GM19395 (cell line): ENCODE measurements around the gene CLDN24.
"Not testable (repeated sequence)": the region's sequence is repeated elsewhere in the genome, so short reads cannot be mapped to it uniquely, and the experiment has no call there.

Source experiments
- ATAC-seq: cut with Tn5 transposase; IDR thresholded peaks from one replicate; pipeline ENCODE4 v1.9.1; 2021; ENCODE audit warnings: mild to moderate bottlenecking, moderate library complexity; ENCODE audit not compliant: unreplicated experiment

The CLDN24 gene

GRCh38 chr4:183347566-183347965 is 25.3 kb upstream of the CLDN24 start:
- ATAC-seq = no peak

- no peak for ATAC-seq
These were observed 24.9 kb upstream of the CLDN24 start for GRCh38 chr4:183347146-183347545.

- no peak for ATAC-seq
These were observed 23.0 kb upstream of the CLDN24 start for GRCh38 chr4:183345261-183345660.

GRCh38 chr4:183344523-183345255 is 22.5 kb upstream of the CLDN24 start:
- ATAC-seq = no peak

GRCh38 chr4:183343730-183344129 is 21.5 kb upstream of the CLDN24 start:
- ATAC-seq = no peak

- no peak for ATAC-seq
These were observed 20.6 kb upstream of the CLDN24 start for GRCh38 chr4:183342541-183343533.

- no peak for ATAC-seq
These were observed 15.6 kb upstream of the CLDN24 start for GRCh38 chr4:183337833-183338232.

GRCh38 chr4:183337349-183337748 is 15.1 kb upstream of the CLDN24 start:
- ATAC-seq = no peak

GRCh38 chr4:183335369-183335940 is 13.2 kb upstream of the CLDN24 start:
- no peak for ATAC-seq

GRCh38 chr4:183333983-183334382 is 11.8 kb upstream of the CLDN24 start:
- no peak for ATAC-seq

GRCh38 chr4:183333202-183333601 is 11.0 kb upstream of the CLDN24 start:
- no peak for ATAC-seq

- no peak for ATAC-seq
These were observed 10.2 kb upstream of the CLDN24 start for GRCh38 chr4:183332447-183332846.

- no peak for ATAC-seq
These were observed 8.6 kb upstream of the CLDN24 start for GRCh38 chr4:183330841-183331240.

GRCh38 chr4:183329954-183330742 is 7.9 kb upstream of the CLDN24 start:
- ATAC-seq = no peak

- no peak for ATAC-seq
These were observed 7.0 kb upstream of the CLDN24 start for GRCh38 chr4:183329244-183329643.

- ATAC-seq = no peak
These were observed 6.6 kb upstream of the CLDN24 start for GRCh38 chr4:183328832-183329231.

GRCh38 chr4:183327827-183328226 is 5.6 kb upstream of the CLDN24 start:
- ATAC-seq = no peak

- no peak for ATAC-seq
These were observed 4.6 kb upstream of the CLDN24 start for GRCh38 chr4:183326853-183327252.

- ATAC-seq = not testable (repeated sequence)
These were observed 4.2 kb upstream of the CLDN24 start for GRCh38 chr4:183326387-183326786.

- ATAC-seq = no peak
These were observed 2.4 kb upstream of the CLDN24 start for GRCh38 chr4:183324619-183325018.

- ATAC-seq = not testable (repeated sequence)
These were observed 1.8 kb upstream of the CLDN24 start for GRCh38 chr4:183324056-183324455.
